ENCODE measurements around the gene ZC3H12D.
"Not testable (repeated sequence)": the region's sequence is repeated elsewhere in the genome, so short reads cannot be mapped to it uniquely, and the experiment has no call there.

The ZC3H12D gene

DNA sequence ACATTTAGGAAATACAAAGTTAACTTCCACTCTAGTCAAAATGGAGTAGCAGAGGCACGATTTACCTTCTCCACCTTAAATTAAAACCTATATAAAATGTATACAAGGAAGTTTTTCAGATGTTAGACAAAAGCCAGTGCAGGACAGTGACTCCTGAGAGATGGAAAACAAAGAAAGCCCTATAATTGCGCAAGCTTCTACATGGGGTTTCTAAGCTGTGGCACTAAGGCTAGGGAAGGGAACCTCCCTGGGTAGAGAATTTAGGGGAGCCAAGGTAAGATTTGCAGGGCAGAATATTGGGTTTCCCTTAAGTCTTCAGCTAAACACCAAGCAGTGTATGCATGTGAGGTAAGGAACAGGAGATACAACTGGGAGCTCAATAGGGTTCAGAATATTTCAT is 18.5 kb upstream of the ZC3H12D start:
- no peak for TF ChIP-seq ZFX (IDR thresholded peaks at IDR 0.05; ENCODE audit: borderline replicate concordance)
- TF ChIP-seq, protein P1, sequence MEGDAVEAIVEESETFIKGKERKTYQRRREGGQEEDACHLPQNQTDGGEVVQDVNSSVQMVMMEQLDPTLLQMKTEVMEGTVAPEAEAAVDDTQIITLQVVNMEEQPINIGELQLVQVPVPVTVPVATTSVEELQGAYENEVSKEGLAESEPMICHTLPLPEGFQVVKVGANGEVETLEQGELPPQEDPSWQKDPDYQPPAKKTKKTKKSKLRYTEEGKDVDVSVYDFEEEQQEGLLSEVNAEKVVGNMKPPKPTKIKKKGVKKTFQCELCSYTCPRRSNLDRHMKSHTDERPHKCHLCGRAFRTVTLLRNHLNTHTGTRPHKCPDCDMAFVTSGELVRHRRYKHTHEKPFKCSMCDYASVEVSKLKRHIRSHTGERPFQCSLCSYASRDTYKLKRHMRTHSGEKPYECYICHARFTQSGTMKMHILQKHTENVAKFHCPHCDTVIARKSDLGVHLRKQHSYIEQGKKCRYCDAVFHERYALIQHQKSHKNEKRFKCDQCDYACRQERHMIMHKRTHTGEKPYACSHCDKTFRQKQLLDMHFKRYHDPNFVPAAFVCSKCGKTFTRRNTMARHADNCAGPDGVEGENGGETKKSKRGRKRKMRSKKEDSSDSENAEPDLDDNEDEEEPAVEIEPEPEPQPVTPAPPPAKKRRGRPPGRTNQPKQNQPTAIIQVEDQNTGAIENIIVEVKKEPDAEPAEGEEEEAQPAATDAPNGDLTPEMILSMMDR (IDR thresholded peaks at IDR 0.05), result no peak
- no peak overlapping the region for H3K27ac ChIP-seq

DNA sequence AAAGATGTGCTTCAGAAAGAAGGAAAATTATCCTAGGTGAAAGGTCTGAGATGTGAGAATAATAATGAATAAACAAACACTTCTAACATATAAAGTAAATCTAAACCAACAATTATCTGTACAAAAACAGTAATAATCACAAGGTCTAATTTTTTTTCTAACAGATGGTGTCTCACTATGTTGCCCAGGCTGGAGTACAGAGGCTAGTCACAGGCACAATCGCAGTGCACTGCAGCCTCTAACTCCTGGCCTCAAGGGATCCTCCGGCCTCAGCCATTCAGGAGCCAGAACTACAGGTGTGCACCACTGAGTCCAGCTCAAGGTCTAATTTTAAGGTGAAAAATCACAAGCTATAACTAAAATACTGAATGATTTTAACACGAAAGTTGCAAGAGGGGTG is 17.0 kb upstream of the ZC3H12D start:
- no peak for TF ChIP-seq ZFX (IDR thresholded peaks at IDR 0.05; ENCODE audit: borderline replicate concordance)
- TF ChIP-seq, protein P1 (IDR thresholded peaks at IDR 0.05), result no peak
- no peak overlapping the region for H3K27ac ChIP-seq

DNA sequence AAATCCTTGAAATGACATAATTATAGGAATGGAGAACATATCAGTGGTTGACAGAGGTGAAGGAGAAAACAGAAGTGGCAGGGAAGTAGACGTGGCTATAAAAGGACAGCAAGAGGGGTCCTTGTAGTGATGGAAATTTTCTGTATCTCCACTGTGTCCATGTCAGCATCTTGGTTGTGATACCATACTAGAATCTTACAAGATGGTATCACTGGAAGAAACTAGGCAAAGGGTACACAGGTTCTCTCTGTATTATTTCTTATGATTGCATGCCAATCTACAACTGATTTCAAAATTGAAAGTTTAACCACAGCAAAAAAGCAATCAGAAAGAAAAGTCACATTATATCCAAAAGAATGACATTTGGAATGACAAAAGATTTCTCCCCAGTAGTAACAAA is 16.4 kb upstream of the ZC3H12D start:
- H3K27ac ChIP-seq, result no peak overlapping the region
- no peak for TF ChIP-seq ZFX (IDR thresholded peaks at IDR 0.05; ENCODE audit: borderline replicate concordance)
- TF ChIP-seq, protein P1 (IDR thresholded peaks at IDR 0.05), result no peak

DNA sequence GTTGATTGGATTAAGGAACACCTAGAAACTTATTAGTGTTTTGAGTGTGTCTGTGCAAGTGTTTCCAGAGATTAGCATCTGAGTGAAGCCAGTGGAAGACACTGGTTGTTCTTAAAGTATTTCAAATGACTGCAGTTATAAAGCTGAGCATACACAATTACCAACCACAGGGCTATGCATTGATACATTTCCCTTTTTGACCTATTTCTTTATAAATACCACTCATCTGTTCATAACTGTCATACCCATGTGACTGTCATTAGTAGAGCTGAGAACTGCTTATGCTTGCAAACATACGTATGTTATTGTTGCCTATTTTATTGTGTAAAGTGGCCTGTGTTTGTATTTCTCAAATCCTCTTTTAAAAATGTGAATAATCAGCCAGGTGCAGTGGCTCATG is 15.3 kb upstream of the ZC3H12D start:
- TF ChIP-seq ZFX (IDR thresholded peaks at IDR 0.05; ENCODE audit: borderline replicate concordance), result no peak
- TF ChIP-seq, protein P1 (IDR thresholded peaks at IDR 0.05), result no peak
- H3K27ac ChIP-seq, result no peak overlapping the region

DNA sequence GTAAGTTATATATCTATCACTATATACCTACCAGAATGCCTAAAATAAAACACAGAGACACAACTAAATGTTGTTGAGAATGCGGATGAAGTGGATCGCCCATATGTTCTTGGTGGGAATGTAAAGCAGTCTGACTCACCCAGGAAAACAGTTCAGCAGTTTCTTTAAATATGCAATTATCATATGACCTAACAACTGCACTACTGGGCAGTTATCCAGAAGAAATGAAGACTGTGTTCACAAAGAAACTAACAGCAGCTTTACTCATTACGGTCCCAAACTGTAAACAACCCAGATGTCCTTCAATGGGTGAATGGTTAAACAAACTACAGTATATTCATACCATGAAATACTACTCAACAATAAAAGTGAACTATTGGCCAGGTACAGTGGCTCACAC is 14.3 kb upstream of the ZC3H12D start:
- H3K27ac ChIP-seq, result no peak overlapping the region
- TF ChIP-seq, protein P1 (IDR thresholded peaks at IDR 0.05), result no peak
- TF ChIP-seq ZFX (IDR thresholded peaks at IDR 0.05; ENCODE audit: borderline replicate concordance), result no peak

DNA sequence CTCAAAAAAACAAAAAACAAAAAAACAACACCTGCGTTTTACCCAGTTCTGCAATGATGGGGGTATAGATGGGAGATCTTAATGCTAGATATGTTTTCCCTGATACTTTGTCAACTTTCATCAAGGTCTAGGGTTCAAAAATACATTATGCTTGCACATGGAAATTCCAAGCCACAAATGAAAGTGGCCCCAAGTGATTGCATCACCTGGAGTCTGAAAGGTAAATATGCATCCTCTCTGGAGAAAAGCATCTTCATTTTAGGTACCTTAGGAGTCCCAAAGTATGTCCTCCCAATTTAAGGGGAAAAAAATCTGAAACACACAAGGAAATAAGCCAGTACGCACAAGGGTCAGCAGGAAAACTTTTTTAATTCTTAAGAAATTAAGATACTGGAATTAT is 12.6 kb upstream of the ZC3H12D start:
- no peak for TF ChIP-seq ZFX (IDR thresholded peaks at IDR 0.05; ENCODE audit: borderline replicate concordance)
- TF ChIP-seq, protein P1 (IDR thresholded peaks at IDR 0.05), result no peak
- H3K27ac ChIP-seq, result no peak overlapping the region

DNA sequence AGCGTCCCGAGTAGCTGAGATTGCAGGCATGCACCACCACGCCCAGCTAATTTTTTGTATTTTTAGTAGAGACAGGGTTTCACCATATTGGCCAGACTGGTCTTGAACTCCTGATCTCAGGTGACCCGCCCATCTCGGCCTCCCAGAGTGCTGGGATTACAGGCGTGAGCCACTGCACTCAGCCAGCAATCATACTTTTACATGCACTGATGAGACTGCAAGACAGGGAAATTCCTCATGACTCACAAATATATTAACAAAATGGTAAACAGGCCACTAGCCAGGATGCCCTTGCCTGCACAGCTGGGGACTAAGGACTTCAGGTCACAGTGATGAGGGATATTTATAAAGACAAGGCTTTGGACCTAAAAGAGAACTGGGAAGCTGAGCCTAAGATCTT is 11.8 kb upstream of the ZC3H12D start:
- not testable (repeated sequence) for H3K27ac ChIP-seq

DNA sequence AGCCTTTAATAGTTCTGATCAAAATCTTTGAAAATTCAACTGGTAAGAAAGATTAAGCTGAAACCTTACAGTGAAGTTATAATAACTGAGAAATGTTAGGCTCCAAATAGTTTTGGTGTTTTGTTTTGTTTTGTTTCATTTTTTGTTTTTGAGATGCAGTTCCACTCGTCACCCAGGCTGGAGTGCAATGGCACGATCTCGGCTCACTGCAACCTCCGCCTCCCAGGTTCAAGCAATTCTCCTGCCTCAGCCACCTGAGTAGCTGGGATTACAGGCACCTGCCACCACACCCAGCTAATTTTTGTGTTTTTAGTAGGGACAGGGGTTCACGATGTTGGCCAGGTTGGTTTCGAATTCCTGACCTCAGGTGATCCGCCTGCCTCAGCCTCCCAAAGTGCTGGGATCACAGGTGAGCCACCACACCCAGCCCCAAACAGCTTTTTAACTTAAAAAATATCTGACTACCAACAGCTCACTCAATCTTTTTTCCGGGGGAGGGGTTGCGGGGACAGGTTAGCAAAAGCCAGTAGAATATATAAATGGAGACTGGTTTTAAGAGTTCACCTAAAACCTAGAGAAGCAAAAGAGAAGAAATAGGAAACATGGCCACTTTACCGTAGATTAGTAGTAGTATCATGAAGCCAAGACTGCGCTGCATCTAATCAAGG is 10.7 kb upstream of the ZC3H12D start:
- H3K27ac ChIP-seq, result not testable (repeated sequence)

DNA sequence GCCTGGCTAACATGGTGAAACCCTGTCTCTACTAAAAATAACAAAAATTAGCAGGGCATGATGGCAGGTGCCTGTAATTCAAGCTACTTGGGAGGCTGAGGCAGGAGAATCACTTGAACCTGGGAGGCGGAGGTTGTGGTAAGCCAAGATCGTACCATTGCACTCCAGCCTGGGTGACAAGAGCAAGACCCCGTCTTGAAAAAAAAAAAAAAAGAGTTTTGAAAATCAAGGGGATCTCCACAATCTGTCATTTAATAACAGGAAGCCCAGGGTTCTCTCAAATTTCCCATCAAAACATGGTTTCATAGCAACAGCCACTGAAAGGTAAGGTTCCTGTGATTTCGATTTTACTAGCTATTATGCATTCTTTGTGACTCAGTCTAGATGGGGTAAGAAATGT is 10.0 kb upstream of the ZC3H12D start:
- H3K27ac ChIP-seq, result not testable (repeated sequence)

All from 22Rv1 (cell line).